ENCODE measurements around the gene ETS1.

ETS1 gene

DNA sequence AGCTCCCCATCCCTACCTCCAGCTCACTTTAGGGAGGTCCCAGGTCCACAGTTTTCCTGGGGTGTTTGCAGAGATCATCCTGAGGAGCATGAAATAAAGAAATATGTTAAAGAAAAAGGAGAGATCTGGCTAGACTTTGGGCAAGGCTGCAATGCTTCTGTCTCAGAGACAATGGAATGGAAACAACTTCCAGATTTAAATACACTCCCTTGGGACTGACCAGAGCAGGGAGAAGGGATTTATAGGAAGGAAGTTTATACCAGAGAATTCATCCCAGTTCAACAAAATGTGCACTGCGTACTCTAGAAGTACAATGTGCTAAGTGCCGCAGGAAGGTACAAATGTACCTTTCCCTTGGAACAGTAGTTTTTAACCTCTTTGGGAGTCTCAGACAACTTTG, 40.4 kb downstream of the ETS1 start:
- TF ChIP-seq, protein P1, sequence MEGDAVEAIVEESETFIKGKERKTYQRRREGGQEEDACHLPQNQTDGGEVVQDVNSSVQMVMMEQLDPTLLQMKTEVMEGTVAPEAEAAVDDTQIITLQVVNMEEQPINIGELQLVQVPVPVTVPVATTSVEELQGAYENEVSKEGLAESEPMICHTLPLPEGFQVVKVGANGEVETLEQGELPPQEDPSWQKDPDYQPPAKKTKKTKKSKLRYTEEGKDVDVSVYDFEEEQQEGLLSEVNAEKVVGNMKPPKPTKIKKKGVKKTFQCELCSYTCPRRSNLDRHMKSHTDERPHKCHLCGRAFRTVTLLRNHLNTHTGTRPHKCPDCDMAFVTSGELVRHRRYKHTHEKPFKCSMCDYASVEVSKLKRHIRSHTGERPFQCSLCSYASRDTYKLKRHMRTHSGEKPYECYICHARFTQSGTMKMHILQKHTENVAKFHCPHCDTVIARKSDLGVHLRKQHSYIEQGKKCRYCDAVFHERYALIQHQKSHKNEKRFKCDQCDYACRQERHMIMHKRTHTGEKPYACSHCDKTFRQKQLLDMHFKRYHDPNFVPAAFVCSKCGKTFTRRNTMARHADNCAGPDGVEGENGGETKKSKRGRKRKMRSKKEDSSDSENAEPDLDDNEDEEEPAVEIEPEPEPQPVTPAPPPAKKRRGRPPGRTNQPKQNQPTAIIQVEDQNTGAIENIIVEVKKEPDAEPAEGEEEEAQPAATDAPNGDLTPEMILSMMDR (IDR thresholded peaks at IDR 0.05) = no peak
- Histone ChIP-seq H3K4me3 (no peak overlapping the region), H3K27ac (no peak overlapping the region)
- no peak for DNase-seq (ENCODE audit: low spot score)

DNA sequence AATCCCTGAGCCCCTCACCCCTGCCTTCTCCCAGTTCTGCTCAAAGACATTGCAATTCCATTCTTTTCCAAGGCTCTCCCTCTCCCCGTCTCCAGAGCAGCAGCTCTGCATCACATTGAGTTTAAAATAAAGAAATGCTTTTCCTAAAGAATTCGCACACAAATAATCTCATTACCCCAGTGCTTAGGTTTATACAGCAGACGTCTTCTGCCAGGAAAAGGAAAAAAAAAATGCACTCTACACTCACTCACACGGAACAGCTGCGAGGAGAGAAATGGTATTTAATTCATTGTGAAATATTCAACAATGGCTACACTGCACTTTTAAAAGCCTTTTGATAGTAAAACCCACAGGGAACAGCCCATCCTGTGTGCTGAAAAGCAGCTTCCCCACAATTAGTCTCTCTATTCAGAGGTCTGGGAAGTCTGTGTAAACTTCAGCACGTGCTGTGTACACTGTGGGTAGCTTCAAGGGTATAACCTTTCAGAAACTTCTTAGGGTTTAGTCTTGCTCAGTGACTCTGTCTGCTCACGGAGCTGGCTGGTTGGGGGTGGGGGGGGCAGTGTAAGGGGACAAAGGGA, 42.8 kb downstream of the ETS1 start:
- TF ChIP-seq, protein P1 (IDR thresholded peaks at IDR 0.05) = no peak
- peak overlapping the region in 1 of 2 donors; percentile 38 for H3K27ac ChIP-seq
- DNase-seq (ENCODE audit: low spot score) = no peak
- no peak overlapping the region for H3K4me3 ChIP-seq

DNA sequence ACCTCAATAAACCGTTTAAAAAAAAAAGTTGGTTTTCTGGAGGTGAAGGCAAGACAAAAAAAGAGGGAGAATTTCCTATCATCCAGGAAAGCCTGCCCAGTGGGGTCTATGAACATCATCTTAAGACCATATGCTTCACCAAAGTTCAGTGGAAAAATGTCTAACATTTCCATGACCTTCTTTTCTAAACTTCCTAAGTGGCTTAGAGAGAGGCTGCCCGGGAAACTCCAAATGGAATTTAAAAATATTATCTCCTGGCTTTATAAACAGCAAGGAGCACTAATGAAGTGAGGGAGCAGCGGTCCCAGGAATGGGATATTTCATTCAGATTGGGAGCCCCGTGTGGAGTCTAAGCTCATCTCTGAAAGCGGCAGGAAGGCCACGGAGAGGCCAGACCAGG, 46.9 kb downstream of the ETS1 start:
- Histone ChIP-seq H3K27ac (no peak overlapping the region), H3K4me3 (no peak overlapping the region)
- no peak for DNase-seq (ENCODE audit: low spot score)
- TF ChIP-seq, protein P1 (IDR thresholded peaks at IDR 0.05) = no peak

DNA sequence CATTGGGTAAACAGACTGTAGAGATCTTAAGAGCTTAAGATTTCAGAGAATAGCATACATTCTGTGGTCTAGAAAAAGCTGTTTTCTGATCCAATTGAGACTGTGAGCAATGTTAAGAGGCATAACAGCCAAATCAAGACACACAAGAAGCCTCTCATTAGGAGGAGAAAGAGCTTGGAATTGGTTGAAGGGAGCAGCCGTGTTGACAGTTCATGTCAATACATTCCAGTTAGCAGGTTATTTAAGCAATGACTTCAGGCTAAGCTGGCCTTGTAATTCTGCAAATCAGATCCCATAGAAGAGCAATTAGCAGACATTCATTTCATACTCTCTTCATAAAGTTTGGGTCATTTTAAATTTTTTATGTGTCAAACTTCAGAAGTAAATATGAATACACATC, 50.9 kb downstream of the ETS1 start:
- Histone ChIP-seq H3K4me3 (no peak overlapping the region), H3K27ac (no peak overlapping the region)
- TF ChIP-seq, protein P1 (IDR thresholded peaks at IDR 0.05) = no peak
- DNase-seq (ENCODE audit: low spot score) = no peak

DNA sequence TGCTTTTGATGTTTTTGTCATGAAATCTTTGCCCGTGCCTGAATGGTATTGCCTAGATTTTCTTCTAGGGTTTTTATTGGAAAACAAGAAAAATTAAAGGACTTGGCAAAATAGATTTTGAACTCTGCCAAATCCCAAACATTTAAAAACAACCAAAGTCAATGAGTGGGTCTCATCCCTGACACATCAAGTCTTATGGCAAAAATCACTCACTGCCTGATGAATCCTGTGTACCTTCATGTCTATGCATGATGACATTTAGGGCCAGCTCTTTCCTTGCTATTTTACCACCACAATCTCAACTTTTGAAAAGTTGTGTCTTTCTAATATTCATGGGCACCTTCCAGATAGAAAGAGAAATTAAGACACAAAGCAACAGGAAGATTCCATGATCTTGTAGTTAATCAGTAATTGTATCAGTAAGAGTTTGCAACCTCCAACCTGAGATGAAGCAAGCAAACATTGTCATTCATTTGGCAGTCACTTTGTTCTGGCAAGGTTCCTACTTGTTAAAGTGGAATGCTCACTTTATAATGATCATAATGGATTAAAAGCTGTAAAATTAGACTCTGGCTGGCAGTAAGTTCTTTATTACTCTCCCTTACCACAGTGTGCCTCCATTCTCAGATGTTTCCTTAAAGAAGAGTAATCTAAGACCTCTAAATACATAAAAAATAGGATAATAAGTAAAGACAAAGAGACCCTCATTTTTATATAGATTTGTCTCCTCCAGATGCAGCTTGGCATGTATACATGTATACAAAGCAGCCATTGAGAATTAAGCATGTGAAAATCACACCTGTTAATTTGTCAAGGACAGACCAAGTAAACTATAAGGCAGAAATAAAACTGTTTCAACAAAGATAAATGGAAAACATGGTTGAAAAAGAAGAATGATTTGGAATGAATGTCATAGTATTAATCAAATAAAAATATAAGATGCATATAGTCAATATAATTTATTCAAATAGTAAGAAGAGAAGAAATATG, 51.6 kb downstream of the ETS1 start:
- no peak overlapping the region for H3K4me3 ChIP-seq
- H3K27ac ChIP-seq = no peak overlapping the region
- TF ChIP-seq, protein P1 (IDR thresholded peaks at IDR 0.05) = no peak
- DNase-seq (ENCODE audit: low spot score) = no peak

DNA sequence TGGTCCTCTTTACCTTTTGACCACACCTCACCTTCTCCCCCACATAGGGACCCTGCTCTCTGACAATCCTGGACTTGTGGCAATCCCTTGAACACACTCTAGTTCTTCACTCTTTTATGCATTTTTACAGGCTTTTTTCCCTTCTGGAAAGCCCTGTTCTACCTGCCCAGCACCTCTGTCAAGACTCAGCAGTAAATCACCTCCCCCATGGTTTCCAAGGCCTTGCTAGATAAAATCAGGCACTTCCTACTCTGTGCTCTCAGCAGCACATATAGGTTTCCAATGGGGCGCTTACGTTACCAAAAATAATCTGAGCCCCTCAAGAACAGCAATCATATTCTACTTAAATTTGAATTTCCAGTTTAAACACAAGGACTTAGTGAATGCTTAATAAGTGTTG, 53.9 kb downstream of the ETS1 start:
- DNase-seq (ENCODE audit: low spot score) = no peak
- no peak overlapping the region for H3K27ac ChIP-seq
- TF ChIP-seq, protein P1 (IDR thresholded peaks at IDR 0.05) = no peak
- H3K4me3 ChIP-seq = no peak overlapping the region

Measured in coronary artery (tissue), 2 donors.